WTC11 (cell line): ENCODE measurements around the gene FUT7. TPM values are rescaled to one million over a fixed set of nuclear protein-coding genes. Genes with fewer than 3 reads are reported as not detected.

Experiments used
- ATAC-seq: fragments of 200-7000 bp; cut with Tn5 transposase; 2 replicates; pipeline ENCODE4 v1.10.0; 2021; ENCODE audit warnings: mild to moderate bottlenecking, moderate library complexity
- CTCF ChIA-PET: fragments of 300-600 bp; sonication (Branson Sonifier 250); formaldehyde crosslinking; loops from one replicate; lab custom pipeline; 2021; ENCODE audit warnings: antibody characterized with exemption; lab: Charles Lee
- POLR2A ChIA-PET: fragments of 350-600 bp; sonication (Branson Sonifier 250); formaldehyde crosslinking; loops from one replicate; lab custom pipeline; 2021; ENCODE audit warnings: antibody characterized with exemption; lab: Charles Lee
- DNase-seq: peaks from one replicate; pipeline ENCODE4 v3.0.0; 2021; ENCODE audit warnings: low spot score
- H3K27ac Mint-ChIP-seq: 2 replicates; pipeline ENCODE4 v1.8.0; 2021; ENCODE audit warnings: mixed read lengths
- H3K27me3 Mint-ChIP-seq: 2 replicates; pipeline ENCODE4 v1.8.0; 2021; ENCODE audit warnings: low read depth, mild to moderate bottlenecking, moderate library complexity, mixed read lengths
- H3K36me3 Mint-ChIP-seq: 2 replicates; pipeline ENCODE4 v1.8.0; 2021; ENCODE audit warnings: mixed read lengths
- H3K4me1 Mint-ChIP-seq: 2 replicates; pipeline ENCODE4 v1.8.0; 2022; ENCODE audit warnings: mixed read lengths
- H3K4me3 Mint-ChIP-seq: 2 replicates; pipeline ENCODE4 v1.8.0; 2021; ENCODE audit warnings: mild to moderate bottlenecking, moderate library complexity, mixed read lengths
- H3K9me3 Mint-ChIP-seq: 2 replicates; pipeline ENCODE4 v1.8.0; 2021; ENCODE audit warnings: mixed read lengths
- CBFB ChIP-seq: sonication (generic); formaldehyde crosslinking; IDR thresholded peaks from 2 replicates; pipeline ENCODE4 v1.8.1; 2022; ENCODE audit warnings: mild to moderate bottlenecking, low read depth, missing genetic modification reagents
- CREB1 ChIP-seq: sonication (generic); formaldehyde crosslinking; IDR thresholded peaks from 2 replicates; pipeline ENCODE4 v1.8.0; 2023; ENCODE audit warnings: mild to moderate bottlenecking, missing genetic modification reagents
- FOXJ3 ChIP-seq: sonication (generic); formaldehyde crosslinking; IDR thresholded peaks from 2 replicates; pipeline ENCODE4 v1.9.0; 2021; ENCODE audit warnings: missing genetic modification reagents, mild to moderate bottlenecking, borderline replicate concordance
- JAZF1 ChIP-seq: fragments of 250-450 bp; sonication (Bioruptor Pico); IDR thresholded peaks from 2 replicates; pipeline ENCODE4 v1.9.0; 2021; ENCODE audit warnings: moderate library complexity, mild to moderate bottlenecking, inconsistent platforms
- PRRX2 ChIP-seq: fragments of 250-450 bp; sonication (Bioruptor Pico); IDR thresholded peaks from 2 replicates; pipeline ENCODE4 v1.8.0; 2021; ENCODE audit warnings: mild to moderate bottlenecking
- SOX15 ChIP-seq: fragments of 250-450 bp; sonication (Bioruptor Pico); IDR thresholded peaks from 2 replicates; pipeline ENCODE4 v1.9.0; 2021; ENCODE audit warnings: mild to moderate bottlenecking
- SP1 ChIP-seq: sonication (generic); formaldehyde crosslinking; conservative IDR thresholded peaks from 2 replicates; pipeline ENCODE4 v1.8.1; 2022; ENCODE audit warnings: missing genetic modification reagents
- ZNF416 ChIP-seq: fragments of 250-450 bp; sonication (Bioruptor Pico); IDR thresholded peaks from 2 replicates; pipeline ENCODE4 v1.9.0; 2021; ENCODE audit warnings: mild to moderate bottlenecking, inconsistent platforms
- ZNF423 ChIP-seq: fragments of 250-450 bp; sonication (Bioruptor Pico); IDR thresholded peaks from 2 replicates; pipeline ENCODE4 v2.1.2; 2022; ENCODE audit warnings: mild to moderate bottlenecking, moderate library complexity
- total RNA-seq: library from RNA; stranded (reverse); gene quantifications from 3 replicates; pipeline ENCODE4 v1.2.3, GENCODE V29; 2021
- TF ChIP-seq, protein P1 (sequence below): sonication (generic); formaldehyde crosslinking; IDR thresholded peaks from 2 replicates; pipeline ENCODE4 v1.8.1; 2022; ENCODE audit warnings: low read depth, mild to moderate bottlenecking, moderate library complexity, missing genetic modification reagents, borderline replicate concordance
- TF ChIP-seq, protein P2 (sequence below): fragments of 250-450 bp; sonication (Bioruptor Pico); IDR thresholded peaks from 2 replicates; pipeline ENCODE4 v1.9.0; 2021; ENCODE audit warnings: mild to moderate bottlenecking
- TF ChIP-seq, protein P3 (sequence below): sonication (generic); formaldehyde crosslinking; IDR thresholded peaks from 2 replicates; pipeline ENCODE4 v1.8.1; 2023; ENCODE audit warnings: mild to moderate bottlenecking, missing genetic modification reagents, moderate library complexity
- TF ChIP-seq, protein P4 (sequence below): sonication (generic); formaldehyde crosslinking; IDR thresholded peaks from 2 replicates; pipeline ENCODE4 v1.8.1; 2022; ENCODE audit warnings: mild to moderate bottlenecking, missing genetic modification reagents, moderate library complexity, borderline replicate concordance
- TF ChIP-seq, protein P5 (sequence below): fragments of 250-450 bp; sonication (Bioruptor Pico); IDR thresholded peaks from 2 replicates; pipeline ENCODE4 v1.8.0; 2021; ENCODE audit warnings: mild to moderate bottlenecking

Gene FUT7
- total RNA-seq, 1 experiment from 2014 or later: not detected

DNA sequence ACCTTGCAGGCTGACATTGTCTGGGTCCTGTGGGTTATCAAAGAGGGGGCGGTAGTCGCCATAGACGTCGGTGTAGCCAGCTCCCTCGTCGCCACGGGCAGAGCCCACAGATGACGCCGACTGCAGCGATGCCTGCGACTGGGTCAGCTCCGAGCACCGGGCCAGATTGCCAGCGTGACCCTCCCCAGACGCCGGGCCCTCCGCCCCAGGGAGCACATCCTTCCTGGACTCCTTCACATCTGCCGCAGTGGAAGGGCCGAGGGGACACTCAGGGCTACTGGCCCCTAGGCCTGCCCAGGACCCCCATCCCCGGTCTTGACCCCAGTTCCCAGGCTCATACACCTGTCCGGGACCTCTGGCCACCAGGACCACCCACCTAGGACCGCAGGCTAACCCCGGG is 17.7 kb downstream of the FUT7 start:
- H3K9me3 Mint-ChIP-seq: no peaks in the 10 kb centered on the region
- H3K4me1 Mint-ChIP-seq: no peaks in the 10 kb centered on the region
- ATAC-seq: no peak

DNA sequence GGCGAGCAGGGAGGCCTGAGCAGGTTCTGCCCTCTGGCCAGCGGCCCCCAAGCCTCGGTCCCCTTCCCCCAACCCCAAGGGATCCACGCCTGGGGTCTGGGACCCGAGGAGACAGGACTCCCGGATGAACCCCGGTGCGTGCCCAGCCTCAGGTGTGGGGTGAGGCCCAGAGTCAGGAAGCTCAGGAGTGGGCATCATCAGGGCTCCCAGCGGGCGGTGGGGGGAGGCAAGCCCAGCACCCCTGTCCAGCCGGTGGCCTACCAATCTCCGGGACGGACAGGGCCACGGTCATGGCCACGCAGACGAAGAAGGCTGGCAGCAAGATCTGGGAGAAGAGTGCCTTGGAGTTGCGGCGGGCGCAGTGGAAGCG is 18.3 kb downstream of the FUT7 start:
- Mint-ChIP-seq H3K36me3 (peaks cover 9% of the 10 kb centered on the region), H3K4me1 (no peaks in the 10 kb centered on the region), H3K4me3 (no peak overlapping the region), H3K27ac (no peak overlapping the region), H3K27me3 (no peaks in the 10 kb centered on the region), H3K9me3 (no peaks in the 10 kb centered on the region)
- ATAC-seq: no peak
- ChIA-PET POLR2A (no interaction called here), CTCF (interaction anchor here (0.5 to 3.3 kb wide), 3 partner anchors 22 to 119 kb away, joined by 3 to 14 read pairs (median 4); no protein-coding TSS in a partner anchor)
- no peak for TF ChIP-seq SOX15 (CRISPR knock-in tag)
- no peak for TF ChIP-seq CBFB (CRISPR knock-in tag)
- TF ChIP-seq, protein P1, sequence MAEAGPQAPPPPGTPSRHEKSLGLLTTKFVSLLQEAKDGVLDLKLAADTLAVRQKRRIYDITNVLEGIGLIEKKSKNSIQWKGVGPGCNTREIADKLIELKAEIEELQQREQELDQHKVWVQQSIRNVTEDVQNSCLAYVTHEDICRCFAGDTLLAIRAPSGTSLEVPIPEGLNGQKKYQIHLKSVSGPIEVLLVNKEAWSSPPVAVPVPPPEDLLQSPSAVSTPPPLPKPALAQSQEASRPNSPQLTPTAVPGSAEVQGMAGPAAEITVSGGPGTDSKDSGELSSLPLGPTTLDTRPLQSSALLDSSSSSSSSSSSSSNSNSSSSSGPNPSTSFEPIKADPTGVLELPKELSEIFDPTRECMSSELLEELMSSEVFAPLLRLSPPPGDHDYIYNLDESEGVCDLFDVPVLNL (CRISPR knock-in tag): no peak
- no peak for DNase-seq

More for the DNA sequence above, 17.7 kb downstream of the FUT7 start:
- Mint-ChIP-seq H3K36me3 (peaks cover 9% of the 10 kb centered on the region), H3K27me3 (no peaks in the 10 kb centered on the region), H3K4me3 (no peak overlapping the region), H3K27ac (no peak overlapping the region)
- TF ChIP-seq ZNF423: no peak
- no peak for TF ChIP-seq SP1
- TF ChIP-seq, protein P2, sequence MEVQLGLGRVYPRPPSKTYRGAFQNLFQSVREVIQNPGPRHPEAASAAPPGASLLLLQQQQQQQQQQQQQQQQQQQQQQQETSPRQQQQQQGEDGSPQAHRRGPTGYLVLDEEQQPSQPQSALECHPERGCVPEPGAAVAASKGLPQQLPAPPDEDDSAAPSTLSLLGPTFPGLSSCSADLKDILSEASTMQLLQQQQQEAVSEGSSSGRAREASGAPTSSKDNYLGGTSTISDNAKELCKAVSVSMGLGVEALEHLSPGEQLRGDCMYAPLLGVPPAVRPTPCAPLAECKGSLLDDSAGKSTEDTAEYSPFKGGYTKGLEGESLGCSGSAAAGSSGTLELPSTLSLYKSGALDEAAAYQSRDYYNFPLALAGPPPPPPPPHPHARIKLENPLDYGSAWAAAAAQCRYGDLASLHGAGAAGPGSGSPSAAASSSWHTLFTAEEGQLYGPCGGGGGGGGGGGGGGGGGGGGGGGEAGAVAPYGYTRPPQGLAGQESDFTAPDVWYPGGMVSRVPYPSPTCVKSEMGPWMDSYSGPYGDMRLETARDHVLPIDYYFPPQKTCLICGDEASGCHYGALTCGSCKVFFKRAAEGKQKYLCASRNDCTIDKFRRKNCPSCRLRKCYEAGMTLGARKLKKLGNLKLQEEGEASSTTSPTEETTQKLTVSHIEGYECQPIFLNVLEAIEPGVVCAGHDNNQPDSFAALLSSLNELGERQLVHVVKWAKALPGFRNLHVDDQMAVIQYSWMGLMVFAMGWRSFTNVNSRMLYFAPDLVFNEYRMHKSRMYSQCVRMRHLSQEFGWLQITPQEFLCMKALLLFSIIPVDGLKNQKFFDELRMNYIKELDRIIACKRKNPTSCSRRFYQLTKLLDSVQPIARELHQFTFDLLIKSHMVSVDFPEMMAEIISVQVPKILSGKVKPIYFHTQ (CRISPR knock-in tag): no peak
- TF ChIP-seq ZNF416 (CRISPR knock-in tag): no peak
- TF ChIP-seq JAZF1 (CRISPR knock-in tag): no peak
- TF ChIP-seq, protein P3, sequence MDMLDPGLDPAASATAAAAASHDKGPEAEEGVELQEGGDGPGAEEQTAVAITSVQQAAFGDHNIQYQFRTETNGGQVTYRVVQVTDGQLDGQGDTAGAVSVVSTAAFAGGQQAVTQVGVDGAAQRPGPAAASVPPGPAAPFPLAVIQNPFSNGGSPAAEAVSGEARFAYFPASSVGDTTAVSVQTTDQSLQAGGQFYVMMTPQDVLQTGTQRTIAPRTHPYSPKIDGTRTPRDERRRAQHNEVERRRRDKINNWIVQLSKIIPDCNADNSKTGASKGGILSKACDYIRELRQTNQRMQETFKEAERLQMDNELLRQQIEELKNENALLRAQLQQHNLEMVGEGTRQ: no peak
- no peak for TF ChIP-seq FOXJ3 (CRISPR knock-in tag)
- TF ChIP-seq, protein P4, sequence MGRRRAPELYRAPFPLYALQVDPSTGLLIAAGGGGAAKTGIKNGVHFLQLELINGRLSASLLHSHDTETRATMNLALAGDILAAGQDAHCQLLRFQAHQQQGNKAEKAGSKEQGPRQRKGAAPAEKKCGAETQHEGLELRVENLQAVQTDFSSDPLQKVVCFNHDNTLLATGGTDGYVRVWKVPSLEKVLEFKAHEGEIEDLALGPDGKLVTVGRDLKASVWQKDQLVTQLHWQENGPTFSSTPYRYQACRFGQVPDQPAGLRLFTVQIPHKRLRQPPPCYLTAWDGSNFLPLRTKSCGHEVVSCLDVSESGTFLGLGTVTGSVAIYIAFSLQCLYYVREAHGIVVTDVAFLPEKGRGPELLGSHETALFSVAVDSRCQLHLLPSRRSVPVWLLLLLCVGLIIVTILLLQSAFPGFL: no peak
- TF ChIP-seq, protein P5, sequence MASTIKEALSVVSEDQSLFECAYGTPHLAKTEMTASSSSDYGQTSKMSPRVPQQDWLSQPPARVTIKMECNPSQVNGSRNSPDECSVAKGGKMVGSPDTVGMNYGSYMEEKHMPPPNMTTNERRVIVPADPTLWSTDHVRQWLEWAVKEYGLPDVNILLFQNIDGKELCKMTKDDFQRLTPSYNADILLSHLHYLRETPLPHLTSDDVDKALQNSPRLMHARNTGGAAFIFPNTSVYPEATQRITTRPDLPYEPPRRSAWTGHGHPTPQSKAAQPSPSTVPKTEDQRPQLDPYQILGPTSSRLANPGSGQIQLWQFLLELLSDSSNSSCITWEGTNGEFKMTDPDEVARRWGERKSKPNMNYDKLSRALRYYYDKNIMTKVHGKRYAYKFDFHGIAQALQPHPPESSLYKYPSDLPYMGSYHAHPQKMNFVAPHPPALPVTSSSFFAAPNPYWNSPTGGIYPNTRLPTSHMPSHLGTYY (CRISPR knock-in tag): no peak
- TF ChIP-seq CBFB (CRISPR knock-in tag): no peak
- TF ChIP-seq, all 79 proteins: peak for 0
- DNase-seq: no peak
- ChIA-PET POLR2A (no interaction called here), CTCF (interaction anchor here (0.6 to 3.3 kb wide), 3 partner anchors 10 to 50 kb away, joined by 3 to 14 read pairs (median 3); no protein-coding TSS in a partner anchor)

DNA sequence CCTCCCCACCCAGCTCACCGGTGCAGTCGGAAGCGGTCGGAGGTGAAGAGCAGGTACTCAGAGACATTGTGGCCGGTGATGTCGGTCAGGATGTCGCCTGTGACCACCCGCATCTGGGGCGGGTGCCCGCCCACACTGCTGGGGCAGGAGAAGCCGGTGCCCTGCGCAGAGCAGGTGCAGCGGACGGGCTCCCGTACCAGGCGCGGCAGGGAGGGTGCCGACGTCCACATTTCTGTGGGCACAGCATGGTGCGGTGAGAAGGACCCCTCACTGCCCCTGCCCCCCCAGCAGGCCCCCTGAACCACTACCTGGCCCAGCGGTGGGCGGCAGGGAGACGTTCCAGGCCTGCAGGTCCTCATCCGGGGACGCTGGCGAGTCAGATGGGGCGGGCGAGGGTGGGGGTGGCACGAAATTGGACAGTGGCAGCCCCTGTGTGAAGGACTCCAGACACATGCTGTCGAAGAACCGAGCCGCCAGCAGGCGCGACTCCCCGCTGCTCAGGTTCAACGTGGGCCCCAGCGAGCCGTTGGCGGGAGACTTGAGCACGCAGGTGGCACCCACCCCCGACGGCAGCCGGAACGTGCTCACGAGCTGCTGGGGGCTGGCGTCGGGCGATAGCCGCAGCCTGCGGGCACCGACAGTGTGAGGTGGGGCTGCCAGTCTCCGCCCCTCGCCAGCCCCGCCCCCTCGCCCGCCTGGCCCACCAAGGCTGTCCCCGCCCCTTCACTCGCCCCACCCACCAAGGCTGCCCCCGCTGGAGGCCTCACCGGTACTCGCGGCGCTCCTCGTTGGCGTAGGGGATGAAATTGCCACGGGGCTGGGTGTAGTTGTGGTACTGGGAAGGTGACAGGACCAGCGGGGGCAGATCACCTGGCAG is 19.0 kb downstream of the FUT7 start:
- H3K4me1 Mint-ChIP-seq: no peaks in the 10 kb centered on the region
- CTCF ChIA-PET: interaction anchor here (0.5 to 3.3 kb wide), 3 partner anchors 22 to 120 kb away, joined by 3 to 14 read pairs (median 4); no protein-coding TSS in a partner anchor
- peaks cover 9% of the 10 kb centered on the region for H3K36me3 Mint-ChIP-seq
- no peak overlapping the region for H3K27ac Mint-ChIP-seq
- ATAC-seq: peak; percentile 65
- H3K4me3 Mint-ChIP-seq: no peak overlapping the region
- H3K9me3 Mint-ChIP-seq: no peaks in the 10 kb centered on the region
- peak; percentile 70 for DNase-seq
- H3K27me3 Mint-ChIP-seq: no peaks in the 10 kb centered on the region
- TF ChIP-seq PRRX2 (CRISPR knock-in tag) (no peak), CREB1 (no peak), CBFB (CRISPR knock-in tag) (no peak)
- TF ChIP-seq, protein P1 (CRISPR knock-in tag): no peak
- TF ChIP-seq, all 79 proteins: peak for 0
- POLR2A ChIA-PET: interaction anchor here (0.6 kb wide), 1 partner anchor 361 kb away, joined by 3 read pairs; no protein-coding TSS in a partner anchor
